ENCODE data around the gene HOXD9.

HOXD9 gene

DNA sequence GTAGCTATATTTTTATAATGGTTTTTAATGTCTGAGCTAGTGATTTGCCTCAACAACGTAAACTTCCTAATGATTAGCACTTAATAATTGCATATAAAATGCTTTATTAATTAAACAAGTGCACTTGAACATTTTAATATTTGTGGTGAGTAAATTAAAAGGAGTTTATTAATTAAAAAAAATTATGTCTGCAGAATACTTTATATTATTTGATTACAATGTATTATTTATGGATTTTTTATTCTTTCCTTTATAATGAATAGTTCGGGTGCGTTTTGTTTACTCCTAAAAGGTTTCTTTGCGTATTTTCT, 9.3 kb downstream of the HOXD9 start:
- TF ChIP-seq CREB5 (CRISPR knock-in tag; IDR thresholded peaks at IDR 0.05; ENCODE audit: low read depth) = no peak
- TF ChIP-seq, protein P1, sequence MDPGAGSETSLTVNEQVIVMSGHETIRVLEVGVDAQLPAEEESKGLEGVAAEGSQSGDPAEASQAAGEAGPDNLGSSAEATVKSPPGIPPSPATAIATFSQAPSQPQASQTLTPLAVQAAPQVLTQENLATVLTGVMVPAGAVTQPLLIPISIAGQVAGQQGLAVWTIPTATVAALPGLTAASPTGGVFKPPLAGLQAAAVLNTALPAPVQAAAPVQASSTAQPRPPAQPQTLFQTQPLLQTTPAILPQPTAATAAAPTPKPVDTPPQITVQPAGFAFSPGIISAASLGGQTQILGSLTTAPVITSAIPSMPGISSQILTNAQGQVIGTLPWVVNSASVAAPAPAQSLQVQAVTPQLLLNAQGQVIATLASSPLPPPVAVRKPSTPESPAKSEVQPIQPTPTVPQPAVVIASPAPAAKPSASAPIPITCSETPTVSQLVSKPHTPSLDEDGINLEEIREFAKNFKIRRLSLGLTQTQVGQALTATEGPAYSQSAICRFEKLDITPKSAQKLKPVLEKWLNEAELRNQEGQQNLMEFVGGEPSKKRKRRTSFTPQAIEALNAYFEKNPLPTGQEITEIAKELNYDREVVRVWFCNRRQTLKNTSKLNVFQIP (CRISPR knock-in tag; IDR thresholded peaks at IDR 0.05; ENCODE audit: borderline replicate concordance, low read depth) = no peak
- no peak for TF ChIP-seq ZNF8 (CRISPR knock-in tag; IDR thresholded peaks at IDR 0.05)
- TF ChIP-seq GLIS3 (CRISPR knock-in tag; IDR thresholded peaks at IDR 0.05) = no peak
- no peak for TF ChIP-seq ZNF565 (CRISPR knock-in tag; conservative IDR thresholded peaks at IDR 0.05; ENCODE audit: low read depth)
- no peak for TF ChIP-seq CSDC2 (CRISPR knock-in tag; IDR thresholded peaks at IDR 0.05)
- no peak for TF ChIP-seq CSRNP3 (CRISPR knock-in tag; IDR thresholded peaks at IDR 0.05)
- TF ChIP-seq OSR1 (CRISPR knock-in tag; IDR thresholded peaks at IDR 0.05) = no peak
- TF ChIP-seq BACH2 (CRISPR knock-in tag; IDR thresholded peaks at IDR 0.05; ENCODE audit: borderline replicate concordance) = no peak
- TF ChIP-seq ZC3H10 (CRISPR knock-in tag; IDR thresholded peaks at IDR 0.05) = no peak
- no peak for TF ChIP-seq PPARA (CRISPR knock-in tag; IDR thresholded peaks at IDR 0.05; ENCODE audit: borderline replicate concordance)
- TF ChIP-seq ISL1 (CRISPR knock-in tag; IDR thresholded peaks at IDR 0.05) = no peak
- no peak for TF ChIP-seq SNAI2 (CRISPR knock-in tag; IDR thresholded peaks at IDR 0.05)
- TF ChIP-seq TCF4 (CRISPR knock-in tag; IDR thresholded peaks at IDR 0.05; ENCODE audit: borderline replicate concordance) = no peak
- no peak for TF ChIP-seq ARNTL (CRISPR knock-in tag; IDR thresholded peaks at IDR 0.05; ENCODE audit: borderline replicate concordance, low read depth)
- no peak for TF ChIP-seq TOX (CRISPR knock-in tag; IDR thresholded peaks at IDR 0.05; ENCODE audit: borderline replicate concordance)
- no peak for TF ChIP-seq RARB (CRISPR knock-in tag; IDR thresholded peaks at IDR 0.05)
- TF ChIP-seq TSHZ2 (CRISPR knock-in tag; IDR thresholded peaks at IDR 0.05) = no peak
- no peak for TF ChIP-seq ZFP30 (CRISPR knock-in tag; IDR thresholded peaks at IDR 0.05)
- TF ChIP-seq, protein P2, sequence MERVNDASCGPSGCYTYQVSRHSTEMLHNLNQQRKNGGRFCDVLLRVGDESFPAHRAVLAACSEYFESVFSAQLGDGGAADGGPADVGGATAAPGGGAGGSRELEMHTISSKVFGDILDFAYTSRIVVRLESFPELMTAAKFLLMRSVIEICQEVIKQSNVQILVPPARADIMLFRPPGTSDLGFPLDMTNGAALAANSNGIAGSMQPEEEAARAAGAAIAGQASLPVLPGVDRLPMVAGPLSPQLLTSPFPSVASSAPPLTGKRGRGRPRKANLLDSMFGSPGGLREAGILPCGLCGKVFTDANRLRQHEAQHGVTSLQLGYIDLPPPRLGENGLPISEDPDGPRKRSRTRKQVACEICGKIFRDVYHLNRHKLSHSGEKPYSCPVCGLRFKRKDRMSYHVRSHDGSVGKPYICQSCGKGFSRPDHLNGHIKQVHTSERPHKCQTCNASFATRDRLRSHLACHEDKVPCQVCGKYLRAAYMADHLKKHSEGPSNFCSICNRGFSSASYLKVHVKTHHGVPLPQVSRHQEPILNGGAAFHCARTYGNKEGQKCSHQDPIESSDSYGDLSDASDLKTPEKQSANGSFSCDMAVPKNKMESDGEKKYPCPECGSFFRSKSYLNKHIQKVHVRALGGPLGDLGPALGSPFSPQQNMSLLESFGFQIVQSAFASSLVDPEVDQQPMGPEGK (CRISPR knock-in tag; IDR thresholded peaks at IDR 0.05; ENCODE audit: borderline replicate concordance) = no peak
- ATAC-seq = no peak

- no peak for ATAC-seq
- TF ChIP-seq ESRRG (CRISPR knock-in tag; IDR thresholded peaks at IDR 0.05) = no peak
- no peak for TF ChIP-seq ZC3H10 (CRISPR knock-in tag; IDR thresholded peaks at IDR 0.05)
- TF ChIP-seq PPARA (CRISPR knock-in tag; IDR thresholded peaks at IDR 0.05; ENCODE audit: borderline replicate concordance) = no peak
- TF ChIP-seq ZNF565 (CRISPR knock-in tag; conservative IDR thresholded peaks at IDR 0.05; ENCODE audit: low read depth) = no peak
- TF ChIP-seq ZNF8 (CRISPR knock-in tag; IDR thresholded peaks at IDR 0.05) = no peak
- TF ChIP-seq ISL1 (CRISPR knock-in tag; IDR thresholded peaks at IDR 0.05) = no peak
- TF ChIP-seq TOX (CRISPR knock-in tag; IDR thresholded peaks at IDR 0.05; ENCODE audit: borderline replicate concordance) = no peak
- no peak for TF ChIP-seq SNAI2 (CRISPR knock-in tag; IDR thresholded peaks at IDR 0.05)
- TF ChIP-seq, protein P2 (CRISPR knock-in tag; IDR thresholded peaks at IDR 0.05; ENCODE audit: borderline replicate concordance) = no peak
- no peak for TF ChIP-seq OSR1 (CRISPR knock-in tag; IDR thresholded peaks at IDR 0.05)
- TF ChIP-seq, protein P1 (CRISPR knock-in tag; IDR thresholded peaks at IDR 0.05; ENCODE audit: borderline replicate concordance, low read depth) = no peak
- TF ChIP-seq CSDC2 (CRISPR knock-in tag; IDR thresholded peaks at IDR 0.05) = no peak
- no peak for TF ChIP-seq TCF4 (CRISPR knock-in tag; IDR thresholded peaks at IDR 0.05; ENCODE audit: borderline replicate concordance)
These were observed 10.0 kb downstream of the HOXD9 start for GRCh38 chr2:176132205-176133171.
